ENCODE data around the gene KIF26B.
"Not testable (repeated sequence)": the region's sequence is repeated elsewhere in the genome, so short reads cannot be mapped to it uniquely, and the experiment has no call there.

The KIF26B gene

GRCh38 chr1:245691897-245692296 lies 537.1 kb downstream of the KIF26B start:
- no peak for DNase-seq

GRCh38 chr1:245692318-245692717 lies 537.5 kb downstream of the KIF26B start:
- DNase-seq = no peak

- no peak for DNase-seq
Observed at GRCh38 chr1:245693116-245693793, 538.5 kb downstream of the KIF26B start.

- DNase-seq = no peak
Observed at GRCh38 chr1:245693941-245694752, 539.4 kb downstream of the KIF26B start.

- DNase-seq = no peak
Observed at GRCh38 chr1:245694753-245695195, 540.0 kb downstream of the KIF26B start.

GRCh38 chr1:245695211-245695610 lies 540.4 kb downstream of the KIF26B start:
- no peak for DNase-seq

GRCh38 chr1:245695701-245696100 lies 540.9 kb downstream of the KIF26B start:
- DNase-seq = not testable (repeated sequence)

- DNase-seq = no peak
Observed at GRCh38 chr1:245698116-245698515, 543.3 kb downstream of the KIF26B start.

GRCh38 chr1:245698860-245699259 lies 544.1 kb downstream of the KIF26B start:
- DNase-seq = peak; percentile 76

GRCh38 chr1:245700631-245701030 lies 545.8 kb downstream of the KIF26B start:
- DNase-seq = no peak

- no peak for DNase-seq
Observed at GRCh38 chr1:245701631-245702030, 546.8 kb downstream of the KIF26B start.

GRCh38 chr1:245702346-245702745 lies 547.6 kb downstream of the KIF26B start:
- no peak for DNase-seq

- no peak for DNase-seq
Observed at GRCh38 chr1:245704341-245704740, 549.6 kb downstream of the KIF26B start.

- no peak for DNase-seq
Observed at GRCh38 chr1:245704765-245705164, 550.0 kb downstream of the KIF26B start.

GRCh38 chr1:245707941-245708340 lies 553.2 kb downstream of the KIF26B start:
- no peak for DNase-seq

- no peak for DNase-seq
Observed at GRCh38 chr1:245710961-245711903, 556.4 kb downstream of the KIF26B start.

- not testable (repeated sequence) for DNase-seq
Observed at GRCh38 chr1:245714027-245714426, 559.2 kb downstream of the KIF26B start.

GRCh38 chr1:245715291-245715701 lies 560.5 kb downstream of the KIF26B start:
- no peak for DNase-seq

GRCh38 chr1:245715970-245716369 lies 561.2 kb downstream of the KIF26B start:
- no peak for DNase-seq

GRCh38 chr1:245716561-245716960 lies 561.8 kb downstream of the KIF26B start:
- DNase-seq = no peak

GRCh38 chr1:245717611-245718010 lies 562.8 kb downstream of the KIF26B start:
- DNase-seq = no peak

GRCh38 chr1:245718123-245718522 lies 563.3 kb downstream of the KIF26B start:
- DNase-seq = no peak

GRCh38 chr1:245718951-245719350 lies 564.2 kb downstream of the KIF26B start:
- DNase-seq = no peak
